ENCODE results near the gene RARRES2. TPM values are rescaled to one million over a fixed set of nuclear protein-coding genes. Genes with fewer than 3 reads are reported as not detected.

RARRES2 gene
- polyA plus RNA-seq, 1 donor (not counting 4 experiments of a cell fraction or from before 2014, with no cell fraction given), result not detected

DNA sequence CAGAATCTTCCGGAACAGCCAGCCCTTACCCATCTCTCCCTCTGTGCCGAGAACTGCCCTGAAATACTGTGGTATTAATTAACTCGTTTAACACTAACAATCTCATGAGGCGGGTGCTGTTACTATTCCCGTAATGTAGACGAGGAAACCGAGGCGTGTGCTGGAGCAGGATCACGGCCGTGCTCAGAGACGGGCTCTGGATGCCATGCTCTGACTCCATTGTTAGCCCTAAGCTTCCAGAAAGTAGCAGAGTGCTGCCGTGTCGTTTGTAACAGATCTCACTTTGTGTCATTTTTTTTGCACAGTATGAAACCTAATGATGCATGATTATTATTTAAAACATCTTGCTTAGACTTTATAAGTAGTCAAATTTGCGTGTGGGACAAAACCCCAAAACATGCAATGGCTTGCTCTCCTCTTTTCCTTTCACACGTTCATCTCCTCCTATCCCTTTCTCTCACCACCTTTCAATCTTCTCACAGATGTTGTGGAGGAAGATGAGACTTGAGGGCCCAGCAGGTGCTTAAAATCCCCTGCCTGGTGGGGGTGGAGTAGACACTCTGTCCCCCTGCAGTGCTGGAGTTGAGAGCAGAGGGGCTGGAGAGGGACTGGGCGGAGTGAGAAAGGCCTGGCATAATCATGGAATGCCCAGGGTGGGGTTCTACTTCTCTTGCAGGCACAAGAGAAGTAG is 17.6 kb downstream of the RARRES2 start:
- H3K79me2 ChIP-seq (ENCODE audit: control insufficient read depth, insufficient read depth, low read length), result no peaks in the 10 kb centered on the region
- H3K4me2 ChIP-seq (ENCODE audit: control insufficient read depth, extremely low read depth, insufficient read depth, low read depth, low read length), result peak overlapping the region; percentile 87
- no peaks in the 10 kb centered on the region for H3K27me3 ChIP-seq (ENCODE audit: control insufficient read depth, extremely low read depth, insufficient read depth, low read length)
- H3K9me1 ChIP-seq (ENCODE audit: control insufficient read depth, extremely low read depth, insufficient read depth, low read length), result no peaks in the 10 kb centered on the region
- H3K27ac ChIP-seq (ENCODE audit: control insufficient read depth, insufficient read depth, low read length), result peak overlapping the region; percentile 28
- no peak for FAIRE-seq
- H3K9me3 ChIP-seq (ENCODE audit: control insufficient read depth, low read depth, low read length), result no peaks in the 10 kb centered on the region
- peak overlapping the region; percentile 58 to 74 (median 62) for H3K4me3 ChIP-seq (ENCODE audit: control insufficient read depth in 2 of 3, extremely low read depth in 1 of 3, insufficient read depth in 2 of 3, low read depth in 1 of 3, low read length in 3 of 3)
- dilution Hi-C loops (cut with MboI; ENCODE audit: extremely low pct_ligation_motif_present, low sequenced_read_pairs), result no loop called here
- DNase-seq (ENCODE audit: low read depth, low spot score), result no peak
- peak overlapping the region; percentile 95 for H2AFZ ChIP-seq (ENCODE audit: control insufficient read depth, low read length)
- no peaks in the 10 kb centered on the region for H3K36me3 ChIP-seq (ENCODE audit: control insufficient read depth in 2 of 2, extremely low read depth in 1 of 2, insufficient read depth in 2 of 2, low read length in 2 of 2)
- H3K4me1 ChIP-seq (ENCODE audit: control insufficient read depth, extremely low read depth, insufficient read depth, low read length), result peaks cover 22% of the 10 kb centered on the region
- TF ChIP-seq EZH2 (IDR thresholded peaks at IDR 0.05; ENCODE audit: low read length), result no peak
- TF ChIP-seq, protein P1, sequence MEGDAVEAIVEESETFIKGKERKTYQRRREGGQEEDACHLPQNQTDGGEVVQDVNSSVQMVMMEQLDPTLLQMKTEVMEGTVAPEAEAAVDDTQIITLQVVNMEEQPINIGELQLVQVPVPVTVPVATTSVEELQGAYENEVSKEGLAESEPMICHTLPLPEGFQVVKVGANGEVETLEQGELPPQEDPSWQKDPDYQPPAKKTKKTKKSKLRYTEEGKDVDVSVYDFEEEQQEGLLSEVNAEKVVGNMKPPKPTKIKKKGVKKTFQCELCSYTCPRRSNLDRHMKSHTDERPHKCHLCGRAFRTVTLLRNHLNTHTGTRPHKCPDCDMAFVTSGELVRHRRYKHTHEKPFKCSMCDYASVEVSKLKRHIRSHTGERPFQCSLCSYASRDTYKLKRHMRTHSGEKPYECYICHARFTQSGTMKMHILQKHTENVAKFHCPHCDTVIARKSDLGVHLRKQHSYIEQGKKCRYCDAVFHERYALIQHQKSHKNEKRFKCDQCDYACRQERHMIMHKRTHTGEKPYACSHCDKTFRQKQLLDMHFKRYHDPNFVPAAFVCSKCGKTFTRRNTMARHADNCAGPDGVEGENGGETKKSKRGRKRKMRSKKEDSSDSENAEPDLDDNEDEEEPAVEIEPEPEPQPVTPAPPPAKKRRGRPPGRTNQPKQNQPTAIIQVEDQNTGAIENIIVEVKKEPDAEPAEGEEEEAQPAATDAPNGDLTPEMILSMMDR (optimal IDR thresholded peaks at IDR 0.05 in 1 of 3, IDR thresholded peaks at IDR 0.05 in 1 of 3, conservative IDR thresholded peaks at IDR 0.05 in 1 of 3; ENCODE audit: extremely low read depth in 1 of 3, insufficient read depth in 2 of 3, low read length in 3 of 3), result no peak
- H4K20me1 ChIP-seq (ENCODE audit: control insufficient read depth, extremely low read depth, insufficient read depth, low read length), result no peaks in the 10 kb centered on the region
- H3K9ac ChIP-seq (ENCODE audit: control insufficient read depth, extremely low read depth, insufficient read depth, low read length), result peak overlapping the region; percentile 79

DNA sequence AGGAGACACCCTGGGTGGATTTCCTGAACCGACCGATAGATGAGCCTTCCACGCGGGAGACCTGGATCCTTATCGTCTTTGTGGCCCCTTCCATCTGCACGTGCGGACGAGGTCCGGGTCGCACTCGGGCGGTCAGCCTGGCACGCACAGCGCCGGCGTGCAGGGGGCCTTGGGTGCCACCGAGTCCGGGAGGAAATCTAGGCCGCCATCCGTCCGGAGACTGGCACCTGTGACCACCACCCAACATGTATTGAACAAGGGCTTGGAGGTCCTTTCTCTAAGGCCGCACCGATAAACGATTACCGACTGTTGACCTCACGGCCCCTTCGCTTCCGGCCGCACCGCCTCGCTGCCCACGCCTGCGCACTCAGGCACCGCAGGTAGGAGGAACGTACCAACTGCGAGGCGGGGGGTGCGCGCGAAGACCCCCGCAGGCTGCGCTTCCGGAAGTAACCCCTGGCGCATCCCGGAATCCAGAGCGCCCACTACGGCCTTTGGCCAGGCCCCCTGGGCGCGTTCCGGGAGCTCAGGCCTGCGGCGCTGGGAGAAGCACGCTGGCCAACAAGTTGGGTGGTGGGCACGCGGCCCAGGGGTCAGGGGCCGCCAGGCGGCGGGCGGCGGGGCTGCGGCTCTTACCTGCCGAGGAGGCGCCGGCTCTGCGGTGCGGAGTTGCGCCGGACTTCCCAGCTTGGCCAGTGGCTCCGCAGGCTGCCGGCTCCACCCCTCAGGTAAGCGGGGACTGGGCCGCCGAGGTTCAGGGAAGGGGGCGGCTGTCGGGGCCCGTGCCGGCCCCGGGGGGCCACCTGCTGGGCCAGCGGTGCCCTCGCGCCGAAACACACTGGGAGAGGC is 18.4 kb downstream of the RARRES2 start, which contains the start of the genes ACTR3C and LRRC61:
Gene ACTR3C, minus strand, starts transcription at position 713 of the 849 bp plus-strand sequence. CDS start 28,249 bp downstream, outside the sequence.
Gene LRRC61, plus strand, starts transcription at position 523 of the 849 bp plus-strand sequence. CDS start 13,507 bp downstream, outside the sequence.
- peak within 1 kb of the TSS; percentile 87 for H3K4me2 ChIP-seq (ENCODE audit: control insufficient read depth, extremely low read depth, insufficient read depth, low read depth, low read length)
- DNase-seq (ENCODE audit: low read depth, low spot score), result no peak
- no peaks in the 10 kb centered on the region for H3K9me3 ChIP-seq (ENCODE audit: control insufficient read depth, low read depth, low read length)
- H3K9ac ChIP-seq (ENCODE audit: control insufficient read depth, extremely low read depth, insufficient read depth, low read length), result peak within 1 kb of the TSS; percentile 79
- no peaks in the 10 kb centered on the region for H3K36me3 ChIP-seq (ENCODE audit: control insufficient read depth in 2 of 2, extremely low read depth in 1 of 2, insufficient read depth in 2 of 2, low read length in 2 of 2)
- FAIRE-seq, result no peak
- dilution Hi-C loops (cut with MboI; ENCODE audit: extremely low pct_ligation_motif_present, low sequenced_read_pairs), result no loop called here
- peak within 1 kb of the TSS; percentile 95 for H2AFZ ChIP-seq (ENCODE audit: control insufficient read depth, low read length)
- H3K27ac ChIP-seq (ENCODE audit: control insufficient read depth, insufficient read depth, low read length), result peak within 1 kb of the TSS; percentile 55
- H3K27me3 ChIP-seq (ENCODE audit: control insufficient read depth, extremely low read depth, insufficient read depth, low read length), result no peaks in the 10 kb centered on the region
- no peaks in the 10 kb centered on the region for H3K9me1 ChIP-seq (ENCODE audit: control insufficient read depth, extremely low read depth, insufficient read depth, low read length)
- TF ChIP-seq, protein P1 (optimal IDR thresholded peaks at IDR 0.05 in 1 of 3, IDR thresholded peaks at IDR 0.05 in 1 of 3, conservative IDR thresholded peaks at IDR 0.05 in 1 of 3; ENCODE audit: extremely low read depth in 1 of 3, insufficient read depth in 2 of 3, low read length in 3 of 3), result no peak
- TF ChIP-seq EZH2 (IDR thresholded peaks at IDR 0.05; ENCODE audit: low read length), result no peak
- H3K4me3 ChIP-seq (ENCODE audit: control insufficient read depth in 2 of 3, extremely low read depth in 1 of 3, insufficient read depth in 2 of 3, low read depth in 1 of 3, low read length in 3 of 3), result peak within 1 kb of the TSS; percentile 58 to 74 (median 62)
- peaks cover 22% of the 10 kb centered on the region for H3K4me1 ChIP-seq (ENCODE audit: control insufficient read depth, extremely low read depth, insufficient read depth, low read length)
- no peaks in the 10 kb centered on the region for H3K79me2 ChIP-seq (ENCODE audit: control insufficient read depth, insufficient read depth, low read length)
- no peaks in the 10 kb centered on the region for H4K20me1 ChIP-seq (ENCODE audit: control insufficient read depth, extremely low read depth, insufficient read depth, low read length)
